ENCODE measurements around the gene ZBTB6.
"Not testable (repeated sequence)": the region's sequence is repeated elsewhere in the genome, so short reads cannot be mapped to it uniquely, and the experiment has no call there.

ZBTB6 gene

GRCh38 chr9:122923947-122924346 is 10.8 kb upstream of the ZBTB6 start:
- Histone ChIP-seq H3K27me3 (ENCODE audit: control insufficient read depth in 1 of 2, insufficient read depth in 2 of 2, low read length in 2 of 2) (no peaks in the 10 kb centered on the region), H3K9me3 (ENCODE audit: control insufficient read depth in 2 of 2, low read length in 2 of 2) (no peaks in the 10 kb centered on the region), H3K4me3 (ENCODE audit: low read length in 2 of 2) (no peak overlapping the region), H3K4me1 (ENCODE audit: control insufficient read depth, insufficient read depth, low read length) (no peaks in the 10 kb centered on the region), H3K27ac (ENCODE audit: low read length) (no peak overlapping the region), H3K36me3 (ENCODE audit: control insufficient read depth in 2 of 2, insufficient read depth in 2 of 2, low read length in 2 of 2) (peaks cover under 1 to 6% of the 10 kb centered on the region in 2 donors), H3K9ac (ENCODE audit: low read length in 2 of 2) (no peak overlapping the region)

DNA sequence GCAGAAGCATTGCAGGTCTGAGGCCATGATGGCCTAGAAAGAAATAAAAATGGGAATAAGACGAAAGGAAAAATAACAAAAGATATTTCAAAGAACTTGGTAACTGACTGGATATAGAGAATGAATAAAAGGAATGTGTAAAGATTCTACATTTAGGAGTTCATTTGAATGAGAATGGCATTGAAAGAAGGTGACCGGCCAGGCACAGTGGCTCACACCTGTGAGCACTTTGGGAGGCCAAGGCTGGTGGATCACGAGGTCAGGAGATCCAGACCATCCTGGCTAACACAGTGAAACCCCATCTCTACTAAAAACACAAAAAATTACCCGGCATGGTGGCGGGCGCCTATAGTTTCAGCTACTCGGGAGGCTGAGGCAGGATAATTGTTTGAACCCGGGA is 9.6 kb upstream of the ZBTB6 start:
- H3K9me3 ChIP-seq (ENCODE audit: control insufficient read depth in 2 of 2, low read length in 2 of 2): no peaks in the 10 kb centered on the region
- no peaks in the 10 kb centered on the region for H3K4me1 ChIP-seq (ENCODE audit: control insufficient read depth, insufficient read depth, low read length)
- H3K9ac ChIP-seq (ENCODE audit: low read length in 2 of 2): no peak overlapping the region
- H3K27me3 ChIP-seq (ENCODE audit: control insufficient read depth in 1 of 2, insufficient read depth in 2 of 2, low read length in 2 of 2): no peaks in the 10 kb centered on the region
- H3K4me3 ChIP-seq (ENCODE audit: low read length in 2 of 2): no peak overlapping the region
- no peak overlapping the region for H3K27ac ChIP-seq (ENCODE audit: low read length)
- peaks cover 3 to 8% of the 10 kb centered on the region in 2 donors for H3K36me3 ChIP-seq (ENCODE audit: control insufficient read depth in 2 of 2, insufficient read depth in 2 of 2, low read length in 2 of 2)

DNA sequence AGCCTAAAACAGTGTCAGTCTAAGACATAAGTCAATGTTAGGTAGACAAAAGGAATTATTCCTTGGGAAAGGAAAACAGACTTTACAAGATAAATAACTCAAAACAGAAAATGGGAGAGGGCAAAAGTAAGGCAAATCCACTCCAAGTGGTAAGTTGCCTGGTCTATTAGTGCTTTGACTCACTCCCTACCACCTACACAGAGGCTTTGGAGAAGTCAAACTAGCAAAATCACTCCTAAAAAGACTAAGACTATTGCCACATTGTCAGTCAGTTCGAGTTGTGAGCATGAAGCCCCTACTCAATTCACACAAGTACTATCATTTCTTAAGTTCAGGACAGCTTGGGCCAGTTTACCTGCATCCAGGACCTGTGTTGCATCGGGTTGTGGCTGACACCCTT is 5.2 kb upstream of the ZBTB6 start:
- peaks cover 4% of the 10 kb centered on the region for H3K4me1 ChIP-seq (ENCODE audit: control insufficient read depth, insufficient read depth, low read length)
- no peaks in the 10 kb centered on the region for H3K27me3 ChIP-seq (ENCODE audit: control insufficient read depth in 1 of 2, insufficient read depth in 2 of 2, low read length in 2 of 2)
- H3K4me3 ChIP-seq (ENCODE audit: low read length in 2 of 2): no peak overlapping the region
- no peak overlapping the region for H3K27ac ChIP-seq (ENCODE audit: low read length)
- H3K9me3 ChIP-seq (ENCODE audit: control insufficient read depth in 2 of 2, low read length in 2 of 2): no peaks in the 10 kb centered on the region
- H3K9ac ChIP-seq (ENCODE audit: low read length in 2 of 2): no peak overlapping the region
- peaks cover 3 to 8% of the 10 kb centered on the region in 2 donors for H3K36me3 ChIP-seq (ENCODE audit: control insufficient read depth in 2 of 2, insufficient read depth in 2 of 2, low read length in 2 of 2)

GRCh38 chr9:122912671-122912963 is 506 bp downstream of the ZBTB6 start:
- H3K4me3 ChIP-seq (ENCODE audit: low read length in 2 of 2): peak overlapping the region; percentile 94 to 100

DNA sequence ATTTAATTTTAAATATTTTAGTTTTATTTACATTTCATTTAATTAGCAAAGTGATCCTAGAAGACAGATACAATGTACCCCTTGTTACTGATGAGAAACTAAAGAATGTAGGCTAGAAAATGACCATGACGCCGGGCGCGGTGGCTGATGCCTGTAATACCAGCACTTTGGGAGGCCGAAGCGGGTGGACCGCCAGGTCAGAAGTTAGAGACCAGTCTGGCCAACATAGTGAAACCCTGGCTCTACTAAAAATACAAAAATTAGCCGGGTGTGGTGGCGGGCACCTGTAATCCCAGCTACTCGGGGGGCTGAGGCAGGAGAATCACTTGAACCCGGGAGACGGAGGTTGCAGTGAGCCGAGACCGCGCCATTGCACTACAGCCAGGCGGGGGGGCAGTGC is 7.0 kb downstream of the ZBTB6 start:
- not testable (repeated sequence) for H3K27me3 ChIP-seq (ENCODE audit: control insufficient read depth in 1 of 2, insufficient read depth in 2 of 2, low read length in 2 of 2); H3K36me3 ChIP-seq (ENCODE audit: control insufficient read depth in 2 of 2, insufficient read depth in 2 of 2, low read length in 2 of 2); H3K4me3 ChIP-seq (ENCODE audit: low read length in 2 of 2); H3K4me1 ChIP-seq (ENCODE audit: control insufficient read depth, insufficient read depth, low read length); H3K9ac ChIP-seq (ENCODE audit: low read length in 2 of 2); H3K9me3 ChIP-seq (ENCODE audit: control insufficient read depth in 2 of 2, low read length in 2 of 2); H3K27ac ChIP-seq (ENCODE audit: low read length)

More at GRCh38 chr9:122912671-122912963, 506 bp downstream of the ZBTB6 start:
- Histone ChIP-seq H3K36me3 (ENCODE audit: control insufficient read depth in 2 of 2, insufficient read depth in 2 of 2, low read length in 2 of 2) (peaks cover 10 to 12% of the 10 kb centered on the region in 2 donors), H3K9me3 (ENCODE audit: control insufficient read depth in 2 of 2, low read length in 2 of 2) (no peaks in the 10 kb centered on the region), H3K27ac (ENCODE audit: low read length) (peak overlapping the region; percentile 69), H3K4me1 (ENCODE audit: control insufficient read depth, insufficient read depth, low read length) (peaks cover 4% of the 10 kb centered on the region), H3K9ac (ENCODE audit: low read length in 2 of 2) (peak overlapping the region; percentile 91 to 96), H3K27me3 (ENCODE audit: control insufficient read depth in 1 of 2, insufficient read depth in 2 of 2, low read length in 2 of 2) (no peaks in the 10 kb centered on the region)

- no peaks in the 10 kb centered on the region for H3K9me3 ChIP-seq (ENCODE audit: control insufficient read depth in 2 of 2, low read length in 2 of 2)
- H3K27me3 ChIP-seq (ENCODE audit: control insufficient read depth in 1 of 2, insufficient read depth in 2 of 2, low read length in 2 of 2): no peaks in the 10 kb centered on the region
- no peaks in the 10 kb centered on the region for H3K36me3 ChIP-seq (ENCODE audit: control insufficient read depth in 2 of 2, insufficient read depth in 2 of 2, low read length in 2 of 2)
- H3K4me1 ChIP-seq (ENCODE audit: control insufficient read depth, insufficient read depth, low read length): peaks cover 9% of the 10 kb centered on the region
- peak within 1 kb of the TSS; percentile 96 to 98 for H3K9ac ChIP-seq (ENCODE audit: low read length in 2 of 2)
- peak within 1 kb of the TSS; percentile 85 to 97 for H3K4me3 ChIP-seq (ENCODE audit: low read length in 2 of 2)
- H3K27ac ChIP-seq (ENCODE audit: low read length): peak within 1 kb of the TSS; percentile 88
These were observed 8.1 kb downstream of the ZBTB6 start, which contains the start of gene RC3H2 for GRCh38 chr9:122904823-122905710. TSS of gene RC3H2 (minus strand) at chr9:122905359. CDS start at chr9:122897509, 7,850 bp downstream.

- H3K4me3 ChIP-seq (ENCODE audit: low read length in 2 of 2): peak overlapping the region; percentile 85 to 97
- peaks cover 9% of the 10 kb centered on the region for H3K4me1 ChIP-seq (ENCODE audit: control insufficient read depth, insufficient read depth, low read length)
- H3K9ac ChIP-seq (ENCODE audit: low read length in 2 of 2): peak overlapping the region; percentile 96 to 98
- H3K9me3 ChIP-seq (ENCODE audit: control insufficient read depth in 2 of 2, low read length in 2 of 2): no peaks in the 10 kb centered on the region
- no peaks in the 10 kb centered on the region for H3K36me3 ChIP-seq (ENCODE audit: control insufficient read depth in 2 of 2, insufficient read depth in 2 of 2, low read length in 2 of 2)
- peak overlapping the region; percentile 88 for H3K27ac ChIP-seq (ENCODE audit: low read length)
- H3K27me3 ChIP-seq (ENCODE audit: control insufficient read depth in 1 of 2, insufficient read depth in 2 of 2, low read length in 2 of 2): no peaks in the 10 kb centered on the region
These were observed 8.7 kb downstream of the ZBTB6 start for GRCh38 chr9:122904466-122904822.

- peaks cover 0 to 5% of the 10 kb centered on the region in 2 donors for H3K36me3 ChIP-seq (ENCODE audit: control insufficient read depth in 2 of 2, insufficient read depth in 2 of 2, low read length in 2 of 2)
- H3K4me3 ChIP-seq (ENCODE audit: low read length in 2 of 2): peak overlapping the region in 1 of 2 donors; percentile 8
- H3K27ac ChIP-seq (ENCODE audit: low read length): no peak overlapping the region
- peaks cover 9% of the 10 kb centered on the region for H3K4me1 ChIP-seq (ENCODE audit: control insufficient read depth, insufficient read depth, low read length)
- no peak overlapping the region for H3K9ac ChIP-seq (ENCODE audit: low read length in 2 of 2)
- no peaks in the 10 kb centered on the region for H3K27me3 ChIP-seq (ENCODE audit: control insufficient read depth in 1 of 2, insufficient read depth in 2 of 2, low read length in 2 of 2)
- no peaks in the 10 kb centered on the region for H3K9me3 ChIP-seq (ENCODE audit: control insufficient read depth in 2 of 2, low read length in 2 of 2)
These were observed 12.3 kb downstream of the ZBTB6 start for GRCh38 chr9:122900791-122901190.

DNA sequence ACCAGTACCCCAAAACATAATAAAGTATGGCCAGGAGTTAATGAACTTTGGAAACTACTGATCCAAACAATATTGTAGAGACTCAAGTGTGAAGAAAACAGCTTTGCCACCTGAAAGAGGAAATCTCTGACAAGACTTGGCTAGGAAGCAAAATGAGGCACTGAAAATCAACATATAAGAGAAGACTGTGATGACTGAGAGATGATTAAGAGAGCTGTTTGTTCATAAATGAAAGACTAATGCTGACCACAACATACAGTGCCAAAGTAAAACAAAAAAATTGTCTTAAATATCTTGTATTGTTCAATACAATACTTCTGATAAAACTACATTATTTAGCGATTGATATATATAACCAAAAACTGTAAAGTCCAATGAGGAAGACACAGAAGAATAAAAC is 15.2 kb downstream of the ZBTB6 start:
- H3K36me3 ChIP-seq (ENCODE audit: control insufficient read depth in 2 of 2, insufficient read depth in 2 of 2, low read length in 2 of 2): peaks cover 0 to 16% of the 10 kb centered on the region in 2 donors

GRCh38 chr9:122888480-122888879 is 24.6 kb downstream of the ZBTB6 start:
- no peaks in the 10 kb centered on the region for H3K4me1 ChIP-seq (ENCODE audit: control insufficient read depth, insufficient read depth, low read length)
- no peak overlapping the region for H3K27ac ChIP-seq (ENCODE audit: low read length)
- H3K9me3 ChIP-seq (ENCODE audit: control insufficient read depth in 2 of 2, low read length in 2 of 2): no peaks in the 10 kb centered on the region
- no peak overlapping the region for H3K9ac ChIP-seq (ENCODE audit: low read length in 2 of 2)
- H3K27me3 ChIP-seq (ENCODE audit: control insufficient read depth in 1 of 2, insufficient read depth in 2 of 2, low read length in 2 of 2): no peaks in the 10 kb centered on the region
- H3K4me3 ChIP-seq (ENCODE audit: low read length in 2 of 2): no peak overlapping the region
- H3K36me3 ChIP-seq (ENCODE audit: control insufficient read depth in 2 of 2, insufficient read depth in 2 of 2, low read length in 2 of 2): peaks cover 17 to 27% of the 10 kb centered on the region in 2 donors

More for the DNA sequence above, 15.2 kb downstream of the ZBTB6 start:
- no peak overlapping the region for H3K4me3 ChIP-seq (ENCODE audit: low read length in 2 of 2)
- H3K9me3 ChIP-seq (ENCODE audit: control insufficient read depth in 2 of 2, low read length in 2 of 2): no peaks in the 10 kb centered on the region
- H3K9ac ChIP-seq (ENCODE audit: low read length in 2 of 2): peak overlapping the region in 1 of 2 donors; percentile 9
- no peaks in the 10 kb centered on the region for H3K27me3 ChIP-seq (ENCODE audit: control insufficient read depth in 1 of 2, insufficient read depth in 2 of 2, low read length in 2 of 2)
- peaks cover 2% of the 10 kb centered on the region for H3K4me1 ChIP-seq (ENCODE audit: control insufficient read depth, insufficient read depth, low read length)
- no peak overlapping the region for H3K27ac ChIP-seq (ENCODE audit: low read length)

DNA sequence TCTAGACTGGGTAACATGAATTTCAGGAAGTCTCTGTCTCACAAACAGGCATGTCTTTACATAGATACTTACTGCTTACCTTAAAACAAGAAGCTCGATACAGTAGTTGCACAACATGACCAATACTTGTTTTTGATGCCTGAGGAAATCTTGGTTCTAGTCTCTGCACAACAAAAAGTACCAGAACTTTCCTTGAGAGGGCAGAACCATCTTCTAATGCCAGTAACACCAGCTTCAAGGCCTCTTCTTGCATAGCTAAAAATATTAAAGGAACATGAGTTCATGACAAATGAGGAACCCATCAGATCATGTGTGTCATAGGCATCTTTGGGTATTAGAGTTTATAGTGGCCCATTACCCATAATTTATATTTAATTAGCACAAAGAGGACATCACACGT is 30.0 kb downstream of the ZBTB6 start:
- H3K9me3 ChIP-seq (ENCODE audit: control insufficient read depth in 2 of 2, low read length in 2 of 2): no peaks in the 10 kb centered on the region
- H3K36me3 ChIP-seq (ENCODE audit: control insufficient read depth in 2 of 2, insufficient read depth in 2 of 2, low read length in 2 of 2): peaks cover 28 to 29% of the 10 kb centered on the region in 2 donors
- H3K4me1 ChIP-seq (ENCODE audit: control insufficient read depth, insufficient read depth, low read length): no peaks in the 10 kb centered on the region
- no peak overlapping the region for H3K27ac ChIP-seq (ENCODE audit: low read length)
- no peak overlapping the region for H3K9ac ChIP-seq (ENCODE audit: low read length in 2 of 2)
- no peak overlapping the region for H3K4me3 ChIP-seq (ENCODE audit: low read length in 2 of 2)
- no peaks in the 10 kb centered on the region for H3K27me3 ChIP-seq (ENCODE audit: control insufficient read depth in 1 of 2, insufficient read depth in 2 of 2, low read length in 2 of 2)

Measured in stomach smooth muscle (tissue), 2 donors.